ENCODE results near the gene SOX13.

The SOX13 gene

DNA sequence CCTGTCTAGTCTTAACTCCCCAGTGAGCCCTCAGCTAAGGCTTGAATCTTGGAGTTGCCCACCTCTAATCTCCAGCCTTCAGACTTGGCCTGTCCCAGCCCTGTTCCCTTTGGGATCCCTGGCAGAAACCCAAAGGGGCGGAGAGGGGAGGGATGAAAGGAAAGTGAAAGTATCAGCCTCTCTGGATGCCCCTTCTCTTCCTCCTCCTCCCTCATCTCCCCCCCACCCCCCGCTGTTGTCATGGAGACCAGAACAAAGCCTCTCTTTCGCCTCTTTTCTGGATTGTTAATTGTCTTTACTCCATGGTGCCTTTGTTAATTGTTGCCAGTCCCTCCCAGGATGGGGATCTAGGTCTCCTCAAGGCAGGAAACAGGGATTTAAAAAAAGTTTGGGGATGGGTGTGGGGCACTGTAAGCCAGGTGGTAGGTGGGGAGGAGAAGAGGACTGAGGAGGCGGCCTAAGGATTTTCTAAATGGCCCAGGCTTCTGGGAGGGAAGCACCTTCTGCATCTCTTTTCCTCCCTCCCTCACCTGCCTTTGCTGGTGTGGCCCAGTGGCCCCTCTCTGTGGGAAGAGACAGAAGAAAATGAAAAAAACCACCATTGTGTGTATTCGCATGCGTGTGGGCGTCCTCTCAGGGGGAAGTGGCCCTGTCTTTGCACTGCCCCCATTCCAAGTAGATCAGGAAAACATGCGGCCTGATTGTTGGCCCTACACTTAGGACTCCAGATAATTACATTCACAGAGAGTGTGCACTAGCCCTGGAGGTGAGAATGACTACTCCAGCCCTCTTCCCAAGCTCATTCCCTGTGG, 7.5 kb upstream of the SOX13 start:
- DNase-seq: no peak

- no peak for DNase-seq
Measured at GRCh38 chr1:204065986-204066300, 7.0 kb upstream of the SOX13 start.

- no peak for DNase-seq
Measured at GRCh38 chr1:204067935-204068334, 5.0 kb upstream of the SOX13 start.

GRCh38 chr1:204069887-204070286, 3.0 kb upstream of the SOX13 start:
- DNase-seq: no peak

DNA sequence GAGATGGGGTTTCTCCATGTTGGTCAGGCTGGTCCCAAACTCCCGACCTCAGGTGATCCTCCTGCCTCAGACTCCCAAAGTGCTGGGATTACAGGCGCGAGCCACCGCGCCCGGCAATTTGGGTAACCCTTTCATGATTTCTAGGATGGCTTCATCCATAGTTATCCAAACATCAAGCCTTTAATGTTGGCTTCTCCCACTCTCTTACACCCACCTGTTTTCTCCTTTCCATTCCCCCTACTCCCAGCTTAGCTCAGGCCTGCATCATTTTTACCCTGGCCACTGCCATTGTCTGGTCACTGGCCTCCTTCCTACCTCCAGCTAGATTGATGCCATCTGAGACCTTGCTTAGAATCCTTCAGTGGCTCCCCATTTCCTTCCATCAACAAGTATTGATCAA, 2.0 kb upstream of the SOX13 start:
- DNase-seq: no peak

DNA sequence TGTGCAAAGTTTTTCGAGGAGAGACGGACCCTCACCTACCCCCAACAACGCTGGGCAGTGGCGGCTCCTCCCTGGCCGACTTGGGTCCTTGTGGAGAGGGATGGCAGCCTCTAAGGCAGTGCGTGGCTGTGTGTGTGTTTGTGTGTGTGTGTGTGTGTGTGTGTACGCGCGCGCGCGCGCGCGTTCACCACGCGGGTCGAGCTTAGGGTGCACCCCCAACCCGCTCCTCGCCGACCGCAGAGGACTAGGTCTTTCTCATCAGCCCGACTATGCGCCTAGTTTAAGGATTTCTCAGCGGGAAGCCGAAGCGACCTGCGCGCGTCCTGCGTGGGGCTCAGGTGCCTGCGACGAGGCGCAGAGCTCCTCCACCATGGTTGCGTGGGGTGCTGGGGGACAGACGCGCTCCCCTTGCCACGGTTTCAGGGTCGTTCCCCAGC, 940 bp downstream of the SOX13 start:
- no peak for DNase-seq

DNA sequence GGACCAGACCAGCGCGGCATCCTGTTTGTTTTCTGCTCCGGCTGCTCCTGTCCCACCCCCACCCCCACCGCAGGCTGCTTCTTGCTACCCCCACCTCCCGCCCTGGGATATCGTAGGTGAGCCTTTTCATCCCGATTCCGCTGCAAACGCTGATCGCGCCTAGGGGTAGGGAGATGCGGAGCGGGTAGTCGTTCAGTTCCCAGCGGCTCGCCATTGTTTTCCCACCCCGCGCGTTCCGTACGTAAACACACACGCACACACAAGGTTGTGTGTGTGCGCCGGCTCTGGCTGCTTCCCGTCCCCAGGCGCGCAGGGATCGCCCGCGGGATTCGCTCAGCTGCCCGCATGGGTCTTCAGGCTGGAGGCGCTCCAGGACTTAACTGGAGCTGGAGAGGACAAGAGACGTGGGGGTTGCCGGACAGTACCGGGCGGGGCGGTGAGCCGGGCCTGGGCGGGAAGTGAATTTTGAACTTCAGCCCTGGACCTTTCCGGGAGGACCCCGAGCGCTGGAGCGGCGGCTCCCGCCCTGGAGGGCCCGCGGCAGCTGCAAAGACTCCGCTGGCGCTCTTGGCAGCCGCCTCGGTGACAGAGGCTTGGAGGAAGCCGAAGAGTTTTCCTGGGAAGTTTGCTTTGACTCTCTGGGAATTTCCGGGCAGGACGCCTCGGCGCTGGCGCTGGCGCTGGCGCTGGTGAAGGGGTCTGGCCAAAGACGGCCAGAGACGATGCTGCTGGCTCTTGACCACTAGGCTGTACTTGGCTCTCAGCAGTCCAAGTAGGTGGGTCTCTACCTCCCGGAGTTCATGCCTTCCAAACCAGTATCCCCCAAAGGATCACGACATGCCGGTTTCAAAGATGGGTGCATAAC, 1.6 kb downstream of the SOX13 start:
- DNase-seq: peak; percentile 41

DNA sequence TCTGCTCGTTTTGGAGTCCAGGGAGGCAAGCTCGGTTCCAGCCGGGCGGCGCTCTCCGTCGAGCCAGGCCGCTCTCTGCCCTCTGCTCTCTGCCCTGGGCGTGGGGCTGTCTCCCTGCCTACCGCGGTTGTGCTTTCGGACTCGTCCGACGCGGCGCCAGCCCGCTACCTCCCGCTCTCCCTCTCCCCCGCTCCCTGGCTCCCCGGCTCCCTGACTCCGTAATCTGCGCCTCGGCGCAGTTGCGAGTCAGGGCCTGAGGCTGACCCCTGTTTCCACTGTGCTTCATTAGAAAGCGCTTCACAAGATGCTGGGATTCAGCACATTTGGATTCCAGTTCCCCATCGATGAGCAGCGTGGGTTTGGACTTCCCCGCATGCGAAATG, 2.2 kb downstream of the SOX13 start:
- DNase-seq: no peak

DNA sequence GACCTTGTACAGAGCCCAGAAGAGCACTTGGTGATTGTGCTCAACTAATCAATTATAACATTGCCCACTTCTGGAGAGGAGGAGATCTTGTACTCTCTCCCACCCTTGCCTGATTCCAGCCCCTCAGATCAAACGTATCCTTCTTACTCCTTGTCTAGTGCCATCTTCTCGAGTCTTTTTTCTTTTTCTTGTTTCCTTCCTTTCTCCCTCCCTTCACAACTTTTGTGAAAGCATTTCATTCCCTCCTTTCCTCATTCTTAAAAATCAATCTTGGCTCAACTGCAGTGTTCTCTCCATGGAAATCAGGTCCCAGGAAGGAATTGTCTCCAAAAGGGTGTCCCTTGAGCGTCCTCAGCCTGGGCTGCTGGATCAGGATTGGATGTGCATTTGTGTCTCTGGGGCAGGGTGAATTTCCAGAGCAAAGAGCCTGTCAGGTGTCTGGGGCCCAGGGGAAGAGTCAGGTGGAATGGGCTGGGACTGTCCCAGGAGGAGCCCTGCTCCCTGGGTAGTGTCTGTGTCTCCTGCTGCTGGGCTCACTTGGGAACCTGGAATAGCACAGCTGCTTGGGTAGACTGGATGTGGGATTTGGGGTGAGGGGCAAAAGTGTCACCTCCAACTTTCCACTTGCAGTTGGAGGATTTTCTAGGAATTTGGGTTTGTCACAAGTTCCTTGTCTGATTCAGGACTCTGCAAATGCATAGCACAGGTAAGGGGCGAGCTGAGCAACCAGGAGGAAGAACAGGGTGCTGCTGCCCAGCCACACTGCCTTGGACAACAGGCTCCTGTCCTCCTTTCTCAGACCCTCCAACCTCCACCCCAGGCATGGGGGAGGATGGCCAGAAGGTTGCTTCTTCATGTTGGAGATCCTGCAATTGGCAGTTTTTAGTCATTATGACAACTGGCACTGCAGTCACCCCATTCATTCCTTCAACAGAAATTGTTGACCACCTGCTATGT, 3.3 kb downstream of the SOX13 start:
- no peak for DNase-seq

- no peak for DNase-seq
Measured at GRCh38 chr1:204076891-204077290, 4.0 kb downstream of the SOX13 start.

- DNase-seq: no peak
Measured at GRCh38 chr1:204077979-204078696, 5.2 kb downstream of the SOX13 start.

- no peak for DNase-seq
Measured at GRCh38 chr1:204079608-204079999, 6.7 kb downstream of the SOX13 start.

DNA sequence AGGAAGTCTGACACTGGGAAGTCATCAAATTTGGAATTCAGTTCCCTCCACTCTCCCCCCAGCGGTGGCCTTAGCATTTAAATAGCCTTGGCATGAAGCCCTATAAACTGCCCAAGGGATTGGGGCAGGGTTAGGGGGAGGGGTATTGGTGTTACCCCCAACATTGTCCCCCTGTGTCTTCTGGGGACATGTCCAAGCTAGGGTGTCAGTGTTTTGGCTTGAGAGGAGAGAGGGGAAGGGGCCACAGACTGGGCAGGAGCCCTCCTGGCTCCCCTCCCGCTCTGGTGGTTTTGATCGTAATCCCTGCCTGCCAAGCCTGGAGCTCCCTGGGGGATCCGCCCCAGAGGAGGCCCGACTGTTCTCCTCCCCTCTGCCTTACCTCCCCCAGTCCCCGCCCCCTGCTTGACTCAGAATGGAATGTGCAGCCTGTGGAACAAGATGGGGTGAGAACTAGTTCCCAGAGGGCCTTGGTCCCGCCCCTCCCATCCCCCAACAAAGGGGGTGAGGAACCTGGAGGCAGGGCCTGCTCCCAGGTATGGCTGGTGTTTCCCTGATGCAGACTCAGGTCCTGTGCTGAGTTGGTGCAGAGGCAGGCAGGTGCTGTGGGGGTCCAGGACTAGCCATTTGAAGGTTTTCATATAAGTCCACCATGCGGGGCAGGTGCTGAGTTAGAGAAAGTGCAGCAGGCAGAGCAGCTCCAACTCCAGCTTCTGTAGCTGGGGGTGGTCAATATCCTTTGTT, 7.4 kb downstream of the SOX13 start:
- DNase-seq: peak; percentile 92

- no peak for DNase-seq
Measured at GRCh38 chr1:204081164-204081790, 8.4 kb downstream of the SOX13 start.

- DNase-seq: no peak
Measured at GRCh38 chr1:204081791-204082513, 9.0 kb downstream of the SOX13 start.

- DNase-seq: no peak
Measured at GRCh38 chr1:204083491-204083890, 10.6 kb downstream of the SOX13 start.

GRCh38 chr1:204084247-204084772, 11.4 kb downstream of the SOX13 start:
- peak; percentile 68 for DNase-seq

DNA sequence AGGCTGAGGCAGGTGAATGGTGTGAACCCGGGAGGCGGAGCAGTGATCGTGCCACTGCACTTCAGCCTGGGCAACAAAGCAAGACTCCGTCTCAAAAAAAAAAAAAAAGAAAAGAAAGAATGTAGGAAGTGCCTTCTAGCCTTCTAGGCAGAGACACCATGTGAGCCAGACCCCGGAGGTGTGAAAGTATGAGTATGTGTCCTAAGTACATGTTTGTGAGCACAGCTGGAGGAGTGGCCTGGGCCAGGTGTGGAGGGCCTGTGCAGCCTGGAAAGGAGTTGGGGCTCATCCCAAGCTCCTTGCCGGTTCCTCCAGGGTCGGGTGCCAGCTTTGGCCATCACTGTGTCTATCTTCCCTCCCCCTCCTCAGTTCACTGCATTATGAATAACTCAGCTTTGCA, 13.0 kb downstream of the SOX13 start:
- no peak for DNase-seq

DNA sequence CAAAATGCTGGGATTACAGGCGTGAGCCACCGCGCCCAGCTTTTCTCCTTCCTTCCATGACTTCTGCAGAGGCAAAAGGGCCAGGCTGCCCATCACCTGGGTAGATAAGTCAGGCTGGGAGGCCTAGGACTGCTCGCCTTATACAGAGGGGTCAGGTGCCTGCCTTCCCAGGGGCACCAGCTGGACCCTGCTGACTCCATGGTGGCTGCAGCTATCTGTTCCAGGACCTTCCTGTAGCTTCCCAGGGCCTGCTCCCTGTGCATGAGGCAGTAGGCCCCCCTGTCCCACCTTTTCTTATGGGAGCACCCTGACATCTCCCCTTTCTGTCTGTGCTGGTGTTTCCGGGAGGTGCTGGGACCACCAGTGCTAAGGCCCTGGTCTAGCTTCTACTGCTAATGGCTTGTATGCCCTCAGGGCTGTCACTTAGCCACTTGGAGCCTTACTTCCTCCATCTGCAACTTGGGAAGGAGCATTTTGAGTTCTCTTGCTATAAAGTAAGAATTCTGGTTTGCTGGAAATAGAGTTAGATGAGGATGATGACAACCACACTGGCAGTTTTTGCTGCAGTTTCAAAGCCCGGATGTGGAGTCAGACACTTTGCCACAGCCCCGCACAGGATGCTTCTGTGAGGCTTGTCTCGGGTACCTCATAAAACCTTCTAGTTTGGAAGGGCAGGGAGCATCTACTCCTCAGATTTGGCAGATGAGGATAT, 14.4 kb downstream of the SOX13 start:
- no peak for DNase-seq

Data from NCI-H2171 (cell line).